HepG2 (cell line): ENCODE results near the gene ATXN7L3. TPM values are rescaled to one million over a fixed set of nuclear protein-coding genes. Genes with fewer than 3 reads are reported as not detected.

Source experiments
- AHDC1 ChIP-seq: sonication (generic); formaldehyde crosslinking; IDR thresholded peaks from 2 replicates; pipeline ENCODE4 v1.5.1; 2020; ENCODE audit warnings: mild to moderate bottlenecking, missing genetic modification reagents, borderline replicate concordance
- ARNT ChIP-seq: fragments of 450-650 bp; IDR thresholded peaks from 2 replicates; pipeline ENCODE4 v1.6.1; 2017
- EEA1 ChIP-seq: sonication (generic); formaldehyde crosslinking; IDR thresholded peaks from 2 replicates; pipeline ENCODE4 v1.5.1; 2020; ENCODE audit warnings: mild to moderate bottlenecking, missing genetic modification reagents, borderline replicate concordance
- FOXJ3 ChIP-seq: sonication (generic); formaldehyde crosslinking; IDR thresholded peaks from 2 replicates; pipeline ENCODE4 v1.4.0; 2020; ENCODE audit warnings: missing genetic modification reagents, mild to moderate bottlenecking, borderline replicate concordance
- JUNB ChIP-seq: sonication (generic); formaldehyde crosslinking; IDR thresholded peaks from 2 replicates; pipeline ENCODE4 v1.8.0; 2022; ENCODE audit warnings: missing genetic modification reagents, mild to moderate bottlenecking, borderline replicate concordance
- KDM6A ChIP-seq: IDR thresholded peaks from 2 replicates; pipeline ENCODE4 v1.6.1; 2016; ENCODE audit warnings: low read depth
- KLF11 ChIP-seq: IDR thresholded peaks from 2 replicates; pipeline ENCODE4 v1.6.1; 2016; ENCODE audit warnings: missing compliant biosample characterization
- KLF13 ChIP-seq: sonication (generic); formaldehyde crosslinking; IDR thresholded peaks from 2 replicates; pipeline ENCODE4 v1.4.0; 2020; ENCODE audit warnings: mild to moderate bottlenecking, missing genetic modification reagents
- MEF2D ChIP-seq: sonication (generic); formaldehyde crosslinking; IDR thresholded peaks from 2 replicates; pipeline ENCODE4 v1.5.1; 2020; ENCODE audit warnings: mild to moderate bottlenecking, missing genetic modification reagents
- MYNN ChIP-seq: sonication (generic); formaldehyde crosslinking; IDR thresholded peaks from 2 replicates; pipeline ENCODE4 v1.4.0; 2020; ENCODE audit warnings: mild to moderate bottlenecking, low read depth, missing genetic modification reagents
- NFE2L1 ChIP-seq: sonication (generic); formaldehyde crosslinking; IDR thresholded peaks from 2 replicates; pipeline ENCODE4 v1.4.0; 2020; ENCODE audit warnings: missing genetic modification reagents, mild to moderate bottlenecking, borderline replicate concordance
- PAWR ChIP-seq: sonication (generic); formaldehyde crosslinking; IDR thresholded peaks from 2 replicates; pipeline ENCODE4 v1.4.0; 2020; ENCODE audit warnings: missing genetic modification reagents, mild to moderate bottlenecking, borderline replicate concordance
- RCOR2 ChIP-seq: IDR thresholded peaks from 2 replicates; pipeline ENCODE4 v1.6.1; 2016; ENCODE audit warnings: missing biosample characterization, missing genetic modification reagents
- RFXANK ChIP-seq: IDR thresholded peaks from 2 replicates; pipeline ENCODE4 v1.6.1; 2016
- TARDBP ChIP-seq: sonication (generic); formaldehyde crosslinking; IDR thresholded peaks from 2 replicates; pipeline ENCODE4 v1.8.0; 2022; ENCODE audit warnings: mild to moderate bottlenecking, missing genetic modification reagents
- TEAD2 ChIP-seq: sonication (generic); formaldehyde crosslinking; IDR thresholded peaks from 2 replicates; pipeline ENCODE4 v1.9.0; 2021; ENCODE audit warnings: missing genetic modification reagents
- ZC3H4 ChIP-seq: sonication (generic); formaldehyde crosslinking; IDR thresholded peaks from 2 replicates; pipeline ENCODE4 v1.4.0; 2020; ENCODE audit warnings: missing genetic modification reagents, borderline replicate concordance
- ZNF431 ChIP-seq: sonication (generic); formaldehyde crosslinking; IDR thresholded peaks from 2 replicates; pipeline ENCODE4 v1.9.0; 2022; ENCODE audit warnings: missing genetic modification reagents, low read depth, mild to moderate bottlenecking, borderline replicate concordance
- ZNF501 ChIP-seq: sonication (generic); formaldehyde crosslinking; IDR thresholded peaks from 2 replicates; pipeline ENCODE4 v1.5.1; 2020; ENCODE audit warnings: mild to moderate bottlenecking, moderate library complexity, missing genetic modification reagents
- ZNF704 ChIP-seq: sonication (generic); formaldehyde crosslinking; IDR thresholded peaks from 2 replicates; pipeline ENCODE4 v1.8.1; 2023; ENCODE audit warnings: mild to moderate bottlenecking, inconsistent platforms, moderate library complexity, missing genetic modification reagents, borderline replicate concordance
- ZNF784 ChIP-seq: sonication (generic); formaldehyde crosslinking; IDR thresholded peaks from 2 replicates; pipeline ENCODE4 v1.5.1; 2020; ENCODE audit warnings: missing genetic modification reagents, mild to moderate bottlenecking, borderline replicate concordance
- ZSCAN5A ChIP-seq: sonication (generic); formaldehyde crosslinking; IDR thresholded peaks from 2 replicates; pipeline ENCODE4 v1.8.0; 2022; ENCODE audit warnings: mild to moderate bottlenecking, missing genetic modification reagents, borderline replicate concordance
- polyA plus RNA-seq, 8 experiments: library from polyadenylated mRNA; depleted of rRNA in 3 of 8; stranded (reverse) in 7 of 8; unstranded in 1 of 8; fragments of >200 nt; fragmentation: Illumina TruSeq in 4 of 8; extraction: Trizol in 4 of 8; gene quantifications; 2 replicates each; pipeline versions ENCODE4 v1.2.1 to v1.2.3, GENCODE V29; 2011 to 2016; ENCODE audit warnings: low read depth in 4 of 8, missing spikeins in 1 of 8, mixed read lengths in 1 of 8; ENCODE audit not compliant: insufficient read depth in 1 of 8
- total RNA-seq, 5 experiments: library from RNA; depleted of rRNA; stranded (reverse); fragments of >200 nt; fragmentation: Illumina TruSeq; extraction: Trizol; gene quantifications; 2 replicates each; pipeline ENCODE4 v1.2.3, GENCODE V29; 2016; ENCODE audit warnings: low read depth in 1 of 5

Gene ATXN7L3
- total and polyA plus RNA-seq, 2 of the 13 experiments (the other 11 are each of a cell fraction or from before 2014, with no cell fraction given): 44.5 to 59.1 TPM

GRCh38 chr17:44218344-44219107 lies 18.8 kb upstream of the ATXN7L3 start (continued):
- no peak for TF ChIP-seq ZNF704
- TF ChIP-seq ZNF784: no peak
- no peak for TF ChIP-seq MEF2D (CRISPR knock-in tag)
- TF ChIP-seq KLF11 (CRISPR knock-in tag): no peak
- TF ChIP-seq TARDBP (CRISPR knock-in tag): no peak; the same call in 1 of the 2 replicates
- TF ChIP-seq FOXJ3 (CRISPR knock-in tag): no peak
- no peak for TF ChIP-seq NFE2L1 (CRISPR knock-in tag)
- TF ChIP-seq RFXANK (CRISPR knock-in tag): no peak
- no peak for TF ChIP-seq KDM6A (CRISPR knock-in tag)
- TF ChIP-seq TEAD2 (CRISPR knock-in tag): no peak
- no peak for TF ChIP-seq EEA1 (CRISPR knock-in tag)
- no peak for TF ChIP-seq ARNT
- no peak for TF ChIP-seq JUNB (CRISPR knock-in tag)
- no peak for TF ChIP-seq KLF13 (CRISPR knock-in tag)
- no peak for TF ChIP-seq AHDC1 (CRISPR knock-in tag)
- no peak for TF ChIP-seq ZC3H4 (CRISPR knock-in tag)
- TF ChIP-seq ZSCAN5A (CRISPR knock-in tag): no peak
- TF ChIP-seq MYNN (CRISPR knock-in tag): no peak
- no peak for TF ChIP-seq ZNF431 (CRISPR knock-in tag)
- TF ChIP-seq PAWR (CRISPR knock-in tag): no peak
- TF ChIP-seq ZNF501 (CRISPR knock-in tag): no peak
- no peak for TF ChIP-seq RCOR2
